ENCODE results near the gene ABCD1.

GRCh38 chrX:153769865-153770600 lies 45.4 kb downstream of the ABCD1 start:
- TF ChIP-seq CTCF (conservative IDR thresholded peaks at IDR 0.05) (no peak), ZFX (IDR thresholded peaks at IDR 0.05) (no peak)
